Myocyte (in vitro differentiated cells): Measurements from ENCODE around the gene HSPA1B. TPM values are rescaled to one million over a fixed set of nuclear protein-coding genes. Genes with fewer than 3 reads are reported as not detected.
"Not testable (repeated sequence)": the region's sequence is repeated elsewhere in the genome, so short reads cannot be mapped to it uniquely, and the experiment has no call there.

Source experiments
- DNase-seq: peaks from one replicate; pipeline ENCODE4 v3.0.0-alpha.2; 2012; ENCODE audit warnings: low read depth
- total RNA-seq: library from RNA; depleted of rRNA; stranded (reverse); fragments of >200 nt; gene quantifications from 2 replicates; pipeline ENCODE4 v1.2.3, GENCODE V29; 2014

The HSPA1B gene
- total RNA-seq, 1 donor from 2014 or later = 98.7 TPM

GRCh38 chr6:31857774-31858173, 30.2 kb downstream of the HSPA1B start:
- DNase-seq = not testable (repeated sequence)

GRCh38 chr6:31858707-31859106, 31.2 kb downstream of the HSPA1B start:
- DNase-seq = no peak

- DNase-seq = no peak
These were observed 32.4 kb downstream of the HSPA1B start for GRCh38 chr6:31859923-31860322.

GRCh38 chr6:31860349-31860748, 32.8 kb downstream of the HSPA1B start:
- DNase-seq = no peak

GRCh38 chr6:31861150-31861549, 33.6 kb downstream of the HSPA1B start:
- no peak for DNase-seq

GRCh38 chr6:31861919-31862343, 34.4 kb downstream of the HSPA1B start:
- DNase-seq = peak; percentile 65

- DNase-seq = peak; percentile 100
These were observed 35.1 kb downstream of the HSPA1B start, which contains the start of gene NEU1 for GRCh38 chr6:31862344-31863235. NEU1 (minus strand) TSS chr6:31862821; CDS start chr6:31862776, 45 bp downstream.

GRCh38 chr6:31864123-31864562, 36.6 kb downstream of the HSPA1B start:
- not testable (repeated sequence) for DNase-seq

- DNase-seq = no peak
These were observed 37.3 kb downstream of the HSPA1B start for GRCh38 chr6:31864818-31865204.

GRCh38 chr6:31865205-31866118, 37.9 kb downstream of the HSPA1B start:
- DNase-seq = no peak

- DNase-seq = not testable (repeated sequence)
These were observed 41.1 kb downstream of the HSPA1B start for GRCh38 chr6:31868658-31868971.

- DNase-seq = no peak
These were observed 41.8 kb downstream of the HSPA1B start for GRCh38 chr6:31869343-31869742.

- DNase-seq = no peak
These were observed 42.9 kb downstream of the HSPA1B start for GRCh38 chr6:31870385-31870921.

GRCh38 chr6:31871046-31871659, 43.6 kb downstream of the HSPA1B start:
- no peak for DNase-seq

GRCh38 chr6:31874084-31874670, 46.6 kb downstream of the HSPA1B start:
- no peak for DNase-seq

- DNase-seq = no peak
These were observed 47.5 kb downstream of the HSPA1B start for GRCh38 chr6:31874836-31875572.

- peak; percentile 67 for DNase-seq
These were observed 48.3 kb downstream of the HSPA1B start for GRCh38 chr6:31875877-31876276.

- DNase-seq = no peak
These were observed 48.8 kb downstream of the HSPA1B start for GRCh38 chr6:31876357-31876756.

GRCh38 chr6:31877125-31877650, 49.6 kb downstream of the HSPA1B start:
- no peak for DNase-seq

GRCh38 chr6:31877651-31878161, 50.2 kb downstream of the HSPA1B start:
- DNase-seq = no peak
